IPS DF 4.7 (cell line): ENCODE data around the gene KIAA0408.
"Not testable (repeated sequence)": the region's sequence is repeated elsewhere in the genome, so short reads cannot be mapped to it uniquely, and the experiment has no call there.

Source experiments
- DNase-seq: peaks from one replicate; pipeline ENCODE4 v3.0.0-alpha.2; 2013; ENCODE audit warnings: low spot score; ENCODE audit errors: extremely low read depth

The KIAA0408 gene

DNA sequence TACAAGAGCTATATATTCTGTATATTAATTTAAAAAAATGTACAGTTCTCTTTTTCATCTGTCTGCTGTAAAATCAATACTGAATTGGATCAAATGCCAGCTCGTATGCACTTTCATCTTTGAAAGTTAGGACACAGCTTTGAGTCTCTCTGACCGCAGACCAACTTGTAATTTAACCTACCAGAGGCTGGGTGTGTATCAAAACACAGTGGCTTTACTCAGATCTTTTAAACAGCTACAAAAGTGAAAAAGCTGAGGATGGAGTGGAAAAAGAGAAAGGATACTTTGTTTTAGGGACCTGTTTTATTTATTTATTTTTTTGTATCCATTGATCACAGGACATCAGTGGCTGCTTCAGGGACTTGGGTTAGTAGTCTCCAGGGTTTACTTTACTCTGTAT is 44.1 kb downstream of the KIAA0408 start:
- no peak for DNase-seq

DNA sequence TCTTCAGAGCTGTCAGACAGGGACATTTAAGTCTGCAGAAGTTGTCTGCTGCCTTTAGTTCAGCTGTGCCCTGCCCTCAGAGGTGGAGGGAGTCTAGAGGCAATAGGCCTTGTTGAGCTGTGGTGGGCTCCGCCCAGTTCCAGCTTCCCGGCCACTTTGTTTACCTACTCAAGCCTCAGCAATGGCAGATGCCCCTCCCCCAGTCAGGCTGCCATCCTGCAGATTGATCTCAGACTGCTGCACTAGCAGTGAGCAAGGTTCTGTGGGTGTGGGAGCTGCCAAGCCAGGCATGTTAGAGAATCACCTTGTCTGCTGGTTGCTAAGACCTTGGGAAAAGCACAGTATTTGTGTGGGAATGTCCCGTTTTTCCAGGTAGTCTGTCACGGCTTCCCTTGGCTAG is 46.1 kb downstream of the KIAA0408 start:
- not testable (repeated sequence) for DNase-seq

DNA sequence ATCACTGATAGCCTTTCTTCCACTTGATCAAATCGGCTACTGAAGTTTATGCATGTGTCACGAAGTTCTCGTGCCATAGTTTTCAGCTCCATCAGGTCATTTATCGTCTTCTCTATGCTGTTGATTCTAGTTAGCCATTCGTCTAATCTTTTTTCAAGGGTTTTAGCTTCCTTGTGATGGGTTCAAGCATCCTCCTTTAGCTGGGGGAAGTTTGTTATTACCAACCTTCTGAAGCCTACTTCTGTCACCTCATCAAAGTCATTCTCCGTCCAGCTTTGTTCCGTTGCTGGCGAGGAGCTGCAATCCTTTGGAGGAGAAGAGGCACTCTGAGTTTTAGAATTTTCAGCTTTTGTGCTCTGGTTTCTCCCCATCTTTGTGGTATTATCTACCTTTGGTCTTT is 47.2 kb downstream of the KIAA0408 start:
- DNase-seq = not testable (repeated sequence)
